ENCODE measurements around the gene HSPB6. TPM values are rescaled to one million over a fixed set of nuclear protein-coding genes. Genes with fewer than 3 reads are reported as not detected.

Gene HSPB6
- total and polyA plus RNA-seq, 2 of the 8 experiments (the other 6 are each of a cell fraction or from before 2014, with no cell fraction given) = 0.91 TPM; not detected in 1

GRCh38 chr19:35789978-35790944 is 33.4 kb upstream of the HSPB6 start:
- Histone ChIP-seq H4K8ac (ENCODE audit: extremely low read depth, insufficient read depth, low read length) (no peak overlapping the region; the same call in 1 of the 2 replicates), H2AFZ (ENCODE audit: low read length) (no peak overlapping the region), H3K4ac (replicated peaks; ENCODE audit: insufficient read length, low read depth, low read length) (no peak overlapping the region), H2BK120ac (replicated peaks; ENCODE audit: low read depth, low read length) (no peak overlapping the region), H2AK5ac (ENCODE audit: low read depth, low read length) (no peak overlapping the region), H3K9me3 (ENCODE audit: insufficient read depth in 2 of 2, low read depth in 1 of 2, low read length in 1 of 2) (no peaks in the 10 kb centered on the region), H2BK5ac (ENCODE audit: low read depth, low read length) (no peak overlapping the region), H3K27ac (ENCODE audit: low read depth, low read length) (no peak overlapping the region), H2BK15ac (ENCODE audit: low read length) (no peak overlapping the region), H3K79me2 (ENCODE audit: control insufficient read depth in 1 of 2, insufficient read depth in 2 of 2, low read length in 2 of 2) (no peaks in the 10 kb centered on the region), H4K20me1 (replicated peaks in 1 of 2; ENCODE audit: control insufficient read depth in 1 of 2, insufficient read depth in 2 of 2, low read length in 2 of 2) (peaks cover 3 to 7% of the 10 kb centered on the region in 2 experiments), H3K56ac (replicated peaks; ENCODE audit: insufficient read length, low read depth, low read length) (no peak overlapping the region), H3K79me1 (ENCODE audit: low read depth, low read length) (no peaks in the 10 kb centered on the region), H4K91ac (replicated peaks; ENCODE audit: insufficient read length, low read length) (no peak overlapping the region), H3K18ac (ENCODE audit: extremely low read depth, low read length) (no peak overlapping the region), H3K9ac (replicated peaks in 1 of 4; ENCODE audit: extremely low read depth in 1 of 4, low read depth in 3 of 4, low read length in 3 of 4) (no peak overlapping the region), H3K27me3 (replicated peaks in 1 of 4; ENCODE audit: control insufficient read depth in 3 of 4, extremely low read depth in 1 of 4, insufficient read depth in 3 of 4, low read length in 3 of 4) (no peaks in the 10 kb centered on the region), H3K36me3 (ENCODE audit: control insufficient read depth in 2 of 4, insufficient read depth in 4 of 4, low read length in 3 of 4) (no peaks in the 10 kb centered on the region), H3K23ac (ENCODE audit: insufficient read length) (no peak overlapping the region), H3K4me3 (ENCODE audit: extremely low read depth in 1 of 4, insufficient read depth in 2 of 4, low read depth in 3 of 4, low read length in 4 of 4) (no peak overlapping the region), H4K5ac (ENCODE audit: insufficient read length, low read depth, low read length) (no peak overlapping the region), H3K14ac (ENCODE audit: insufficient read length) (no peak overlapping the region), H2BK12ac (ENCODE audit: low read depth, low read length) (no peak overlapping the region; the same call in 1 of the 2 replicates), H3K4me1 (replicated peaks in 1 of 4; ENCODE audit: control insufficient read depth in 3 of 4, insufficient read depth in 4 of 4, low read length in 3 of 4) (peaks cover 0 to 6% (median 2%) of the 10 kb centered on the region in 4 experiments; a peak in 2 of 7 replicates), H3K23me2 (ENCODE audit: low read depth, low read length) (peaks cover under 1% of the 10 kb centered on the region; the same call in 1 of the 2 replicates), H2BK20ac (ENCODE audit: low read length) (no peak overlapping the region), H3K4me2 (ENCODE audit: insufficient read depth in 1 of 2, low read depth in 2 of 2, low read length in 2 of 2) (no peak overlapping the region)
- TF ChIP-seq RXRA (IDR thresholded peaks at IDR 0.05; ENCODE audit: insufficient read depth, low read depth, low read length) (no peak), SAP30 (IDR thresholded peaks at IDR 0.05; ENCODE audit: insufficient read depth, insufficient replicate concordance, low read length) (no peak), CEBPB (IDR thresholded peaks at IDR 0.05; ENCODE audit: low read depth, low read length) (no peak), YY1 (IDR thresholded peaks at IDR 0.05; ENCODE audit: low read depth, low read length) (no peak), HDAC2 (IDR thresholded peaks at IDR 0.05; ENCODE audit: borderline replicate concordance in 1 of 2, low read depth in 2 of 2, low read length in 2 of 2) (no peak), CREB1 (IDR thresholded peaks at IDR 0.05) (no peak), HDAC6 (IDR thresholded peaks at IDR 0.05; ENCODE audit: low read depth, low read length) (no peak), NRF1 (IDR thresholded peaks at IDR 0.05; ENCODE audit: low read depth, low read length) (no peak), RBBP5 (IDR thresholded peaks at IDR 0.05; ENCODE audit: borderline replicate concordance, low read depth, low read length) (no peak)
- ChIA-PET CTCF (ENCODE audit: partially characterized antibody) (interaction anchor here (0.6 to 3.8 kb wide), 11 partner anchors 7 to 150 kb away, joined by 3 to 13 read pairs (median 3); no protein-coding TSS in a partner anchor), POLR2A (ENCODE audit: partially characterized antibody) (interaction anchor here (0.7 to 2.2 kb wide), 3 partner anchors 13 to 38 kb away, joined by 3 to 9 read pairs (median 3); no protein-coding TSS in a partner anchor)
- FAIRE-seq (no peak), DNase-seq (ENCODE audit: low read depth in 1 of 2, low spot score in 2 of 2) (no peak)
- 83% methylated on average over 9 of the region's 19 CpGs; no CpG with 5 or more reads in 1 of the 2 experiments for whole genome bisulfite sequencing, 2 experiments (ENCODE audit: extremely low coverage in 1 of 2, insufficient coverage in 1 of 2, insufficient read length in 1 of 2, insufficient replicate concordance in 2 of 2, low coverage in 1 of 2, low lambda C conversion rate in 2 of 2, missing lambda C conversion rate in 1 of 2)

All from H1 (cell line).